ENCODE data around the gene KDM4C.

The KDM4C gene

GRCh38 chr9:7071916-7072315 lies 314.1 kb downstream of the KDM4C start:
- H3K4me3 ChIP-seq (replicated peaks; ENCODE audit: low read depth, low read length) = no peak overlapping the region
- no peak for TF ChIP-seq CTCF (IDR thresholded peaks at IDR 0.05; ENCODE audit: low read depth, low read length, missing control alignments)
- DNase-seq (ENCODE audit: extremely low read depth, low read depth) = no peak

- no peak for DNase-seq (ENCODE audit: extremely low read depth, low read depth)
- H3K4me3 ChIP-seq (replicated peaks; ENCODE audit: low read depth, low read length) = no peak overlapping the region
- no peak for TF ChIP-seq CTCF (IDR thresholded peaks at IDR 0.05; ENCODE audit: low read depth, low read length, missing control alignments)
Measured at GRCh38 chr9:7073706-7074105, 315.9 kb downstream of the KDM4C start.

- TF ChIP-seq CTCF (IDR thresholded peaks at IDR 0.05; ENCODE audit: low read depth, low read length, missing control alignments) = no peak
- no peak for DNase-seq (ENCODE audit: extremely low read depth, low read depth)
Measured at GRCh38 chr9:7075154-7075553, 317.4 kb downstream of the KDM4C start.

GRCh38 chr9:7079051-7079450 lies 321.3 kb downstream of the KDM4C start:
- no peak overlapping the region for H3K4me3 ChIP-seq (replicated peaks; ENCODE audit: low read depth, low read length)
- no peak for DNase-seq (ENCODE audit: extremely low read depth, low read depth)
- no peak for TF ChIP-seq CTCF (IDR thresholded peaks at IDR 0.05; ENCODE audit: low read depth, low read length, missing control alignments)

More at GRCh38 chr9:7075154-7075553, 317.4 kb downstream of the KDM4C start:
- no peak overlapping the region for H3K4me3 ChIP-seq (replicated peaks; ENCODE audit: low read depth, low read length)

- TF ChIP-seq CTCF (IDR thresholded peaks at IDR 0.05; ENCODE audit: low read depth, low read length, missing control alignments) = no peak
- no peak for DNase-seq (ENCODE audit: extremely low read depth, low read depth)
- no peak overlapping the region for H3K4me3 ChIP-seq (replicated peaks; ENCODE audit: low read depth, low read length)
Measured at GRCh38 chr9:7081065-7081600, 323.4 kb downstream of the KDM4C start.

- DNase-seq (ENCODE audit: extremely low read depth, low read depth) = no peak
- no peak for TF ChIP-seq CTCF (IDR thresholded peaks at IDR 0.05; ENCODE audit: low read depth, low read length, missing control alignments)
- no peak overlapping the region for H3K4me3 ChIP-seq (replicated peaks; ENCODE audit: low read depth, low read length)
Measured at GRCh38 chr9:7083192-7083591, 325.4 kb downstream of the KDM4C start.

GRCh38 chr9:7085357-7085756 lies 327.6 kb downstream of the KDM4C start:
- TF ChIP-seq CTCF (IDR thresholded peaks at IDR 0.05; ENCODE audit: low read depth, low read length, missing control alignments) = no peak
- no peak overlapping the region for H3K4me3 ChIP-seq (replicated peaks; ENCODE audit: low read depth, low read length)
- DNase-seq (ENCODE audit: extremely low read depth, low read depth) = no peak

Data from HFF-Myc (cell line).